UCSD-AML1 (cell line): ENCODE data around the gene TEX29.

Experiments
- DNase-seq: peaks from one replicate; lab custom pipeline; 2025; ENCODE audit not compliant: unreplicated experiment; lab: John Stamatoyannopoulos, UW

Gene TEX29

DNA sequence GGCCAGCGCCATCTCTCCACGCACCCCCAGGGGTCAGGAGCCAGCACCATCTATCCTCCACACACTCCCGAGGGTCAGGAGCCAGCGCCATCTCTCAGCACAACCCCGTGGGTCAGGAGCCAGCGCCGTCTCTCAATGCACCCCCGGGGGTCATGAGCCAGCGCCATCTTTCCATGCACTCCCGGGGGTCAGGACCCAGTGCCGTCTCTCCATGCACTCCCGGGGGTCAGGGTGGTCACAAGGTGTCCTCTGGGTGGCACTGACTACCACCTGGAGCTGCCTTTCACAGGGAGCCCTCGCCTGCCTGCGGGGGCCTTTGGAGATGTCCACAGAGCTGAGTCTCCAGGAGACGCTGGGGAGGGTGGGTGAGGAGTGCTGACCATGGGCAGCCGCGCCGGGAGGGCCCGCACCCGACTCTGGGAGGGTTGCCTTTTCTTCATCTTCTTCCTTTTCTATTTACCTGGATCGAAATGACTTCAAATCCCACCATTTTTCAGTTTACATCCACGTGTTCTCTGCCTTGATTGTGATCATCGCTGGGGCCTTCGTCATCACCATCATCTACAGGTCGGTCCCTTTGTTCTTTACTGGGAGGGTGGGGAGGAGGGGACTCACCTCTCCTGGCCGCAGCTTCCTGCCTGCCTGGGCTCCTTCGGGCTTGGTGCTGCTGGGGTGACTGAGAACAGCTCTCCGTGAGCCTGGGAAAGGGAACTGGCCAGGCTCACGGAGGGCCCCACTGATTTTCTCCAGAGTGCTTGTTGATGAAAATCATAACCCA, 19.1 kb downstream of the TEX29 start:
- DNase-seq = no peak

DNA sequence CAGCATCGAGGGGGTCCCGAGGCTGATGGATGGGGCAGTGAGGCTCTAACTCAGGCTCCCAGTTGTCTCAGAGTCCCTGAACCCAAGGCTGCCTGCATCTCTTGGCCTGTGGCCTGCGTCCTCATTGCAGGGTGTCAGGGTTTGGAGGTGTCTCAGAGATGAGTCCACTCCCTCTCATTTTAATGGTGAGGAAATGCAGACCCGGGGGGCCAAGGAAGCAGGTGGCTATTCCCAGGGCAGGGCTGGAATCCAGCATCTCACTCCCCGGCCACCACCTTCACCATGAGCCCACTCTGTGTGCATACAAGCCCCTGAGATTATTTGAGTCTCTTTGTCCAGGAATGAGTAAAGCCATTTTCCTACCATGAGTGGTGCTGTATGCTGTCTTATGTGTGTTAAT, 21.4 kb downstream of the TEX29 start:
- no peak for DNase-seq

DNA sequence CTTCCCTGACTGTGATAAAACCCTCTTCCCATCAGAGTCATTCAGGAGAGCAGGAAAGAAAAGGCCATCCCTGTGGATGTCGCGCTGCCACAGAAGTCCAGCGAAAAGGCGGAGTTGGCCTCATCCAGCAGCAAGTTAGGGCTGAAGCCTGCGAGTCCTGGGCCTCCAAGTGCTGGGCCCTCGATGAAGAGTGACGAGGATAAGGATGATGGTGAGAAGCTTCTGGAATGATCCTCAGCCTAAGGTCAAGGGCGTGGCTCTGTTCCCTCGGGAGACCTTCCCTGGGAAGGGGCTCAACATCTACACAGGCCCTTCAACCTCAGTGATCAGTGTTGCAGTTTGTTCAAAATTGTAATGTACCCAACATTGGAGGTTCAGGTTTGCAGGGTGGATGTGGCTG, 22.3 kb downstream of the TEX29 start:
- no peak for DNase-seq

DNA sequence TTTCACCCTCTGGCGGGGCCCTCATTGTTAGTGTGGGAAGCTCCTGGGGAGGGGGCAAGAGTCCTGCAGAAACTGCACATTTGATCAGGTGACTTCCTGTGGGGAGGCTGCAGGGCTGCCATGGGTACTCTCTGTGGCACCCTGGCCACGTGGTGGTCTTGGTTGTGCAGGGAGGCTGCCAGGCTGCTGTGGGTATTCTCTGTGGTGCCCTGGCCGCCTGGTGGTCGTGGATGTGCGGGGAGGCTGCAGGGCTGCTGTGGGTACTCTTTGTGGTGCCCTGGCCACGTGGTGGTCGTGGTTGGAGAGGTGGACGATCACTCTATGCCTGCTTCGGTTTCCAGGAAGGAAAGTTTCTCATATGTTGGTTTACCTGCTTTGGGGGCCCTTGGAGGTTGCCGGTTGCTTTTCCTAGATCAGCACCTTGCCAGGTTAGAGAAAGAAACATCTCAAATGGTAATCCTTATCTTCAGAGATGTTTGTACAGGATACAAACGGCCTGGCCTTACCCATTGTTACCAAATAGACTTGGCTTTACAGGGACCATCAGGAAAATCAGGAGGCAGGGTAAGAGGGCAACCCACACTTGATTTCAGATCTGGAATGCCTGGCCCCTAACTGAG, 22.9 kb downstream of the TEX29 start:
- no peak for DNase-seq

DNA sequence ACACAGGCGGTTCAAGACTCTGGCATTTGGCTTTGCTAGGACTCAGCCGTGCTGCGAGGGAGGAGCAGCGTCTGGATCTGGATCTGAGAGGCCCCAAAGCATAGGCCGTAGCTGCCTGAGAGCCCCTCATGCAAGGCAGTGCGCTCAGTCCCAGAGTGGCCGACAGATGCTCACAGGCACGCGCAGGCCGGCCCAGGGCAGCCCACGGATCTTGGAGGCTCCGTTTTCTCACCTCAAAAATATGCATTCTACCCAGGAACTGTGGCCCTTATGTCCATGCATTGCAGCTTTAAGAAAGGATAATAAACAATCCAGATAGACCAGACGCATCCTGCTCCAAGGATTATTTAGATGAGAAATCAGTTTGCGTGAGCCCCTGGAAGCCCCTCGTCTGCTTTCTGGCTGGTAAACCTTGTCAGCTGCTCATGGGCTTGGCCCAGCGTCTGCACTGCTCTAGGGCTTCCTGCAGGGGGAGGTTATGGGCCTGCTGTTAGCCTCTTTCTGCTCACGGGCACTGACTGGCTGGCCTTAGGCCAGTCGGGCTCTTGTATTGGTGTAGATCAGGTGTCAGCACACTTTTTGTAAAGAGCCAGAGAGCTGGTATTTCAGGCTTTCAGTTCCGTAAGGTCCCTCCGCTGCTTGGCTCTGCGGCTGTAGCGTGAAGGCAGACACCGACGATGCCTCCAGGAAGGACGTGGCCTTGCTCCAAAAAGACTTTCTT, 24.2 kb downstream of the TEX29 start:
- no peak for DNase-seq

DNA sequence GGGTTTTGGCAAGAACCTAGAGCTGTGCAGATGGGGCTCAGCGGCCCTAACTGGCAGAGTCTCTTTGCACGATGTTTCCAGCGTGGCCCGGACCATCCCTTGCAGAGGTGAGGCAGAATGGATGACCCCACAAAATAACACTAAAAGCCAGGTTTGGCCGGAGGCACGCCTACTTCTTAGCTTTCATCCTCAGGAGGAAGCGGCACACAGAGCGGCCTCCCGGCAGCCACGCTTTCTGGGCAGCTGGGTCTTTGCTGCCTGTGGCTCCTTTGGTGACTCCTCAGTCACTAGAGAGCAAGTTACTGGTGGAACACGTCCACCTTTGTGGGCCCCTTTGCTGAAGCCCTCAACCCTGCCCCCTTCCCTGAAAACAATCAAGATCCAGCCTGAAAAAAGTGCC, 25.2 kb downstream of the TEX29 start:
- no peak for DNase-seq

DNA sequence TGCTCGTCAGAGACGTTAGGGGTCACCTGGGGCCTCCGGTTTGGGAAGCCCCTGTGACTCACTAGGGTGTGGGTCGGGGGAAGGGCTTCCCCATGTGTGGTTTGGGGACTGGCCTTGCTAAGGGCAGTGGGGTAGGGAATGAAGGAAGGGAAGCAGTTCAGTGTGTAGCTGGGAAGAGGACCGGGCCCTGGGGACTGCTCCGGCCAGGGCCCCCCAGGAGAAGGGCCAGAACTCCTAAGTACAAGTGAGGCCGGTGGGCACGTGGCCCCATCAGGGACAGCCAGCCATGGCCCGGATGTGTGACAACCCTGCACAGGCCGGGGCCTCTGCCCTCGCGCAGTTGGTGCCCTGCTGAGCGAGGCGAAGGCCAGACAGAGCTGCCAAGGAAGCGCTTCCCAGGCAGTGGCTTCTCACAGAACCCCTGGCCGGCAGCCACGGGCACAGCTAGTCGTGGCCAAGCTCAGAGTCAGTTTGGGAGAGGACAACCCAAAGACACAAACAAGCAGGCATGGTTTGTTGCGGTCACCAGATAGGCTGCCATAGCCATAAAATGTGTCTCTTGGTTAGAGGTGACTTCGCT, 25.7 kb downstream of the TEX29 start:
- DNase-seq = no peak

DNA sequence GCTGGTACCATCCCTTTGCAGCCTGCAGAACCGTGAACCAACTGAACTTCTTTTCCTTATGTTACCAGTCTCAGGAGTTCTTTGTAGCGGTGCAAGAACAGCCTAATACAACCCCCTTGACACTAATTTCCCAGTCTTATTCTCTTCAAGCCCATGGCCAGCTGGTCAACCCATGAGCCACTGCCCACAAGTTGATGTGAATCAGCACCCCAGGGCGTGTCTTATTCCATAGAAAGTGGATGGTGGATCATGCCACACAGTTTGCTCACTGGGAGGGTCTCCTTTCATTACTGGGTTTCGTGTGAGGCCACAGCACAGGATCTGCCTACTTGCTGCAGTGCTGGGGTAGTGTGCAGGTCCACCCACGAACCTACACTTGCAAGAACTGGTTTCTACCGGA, 27.0 kb downstream of the TEX29 start:
- DNase-seq = no peak

DNA sequence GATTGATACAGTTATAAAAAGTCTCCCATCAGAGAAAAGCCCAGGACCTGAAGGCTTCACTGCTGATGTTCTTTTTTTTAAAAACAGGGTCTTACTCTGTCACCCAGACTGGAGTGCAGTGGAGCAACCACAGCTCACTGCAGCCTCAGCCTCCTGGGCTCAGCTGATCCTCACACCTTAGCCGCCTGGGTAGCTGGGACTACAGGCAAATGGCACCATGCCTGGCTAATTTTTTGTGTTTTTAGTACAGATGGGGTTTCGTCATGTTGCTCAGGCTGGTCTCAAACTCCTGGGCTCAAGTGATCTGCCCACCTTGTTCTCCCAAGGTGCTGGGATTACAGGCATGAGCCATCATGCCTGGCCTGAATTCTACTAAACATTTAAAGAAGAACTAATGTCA, 33.1 kb downstream of the TEX29 start:
- no peak for DNase-seq

DNA sequence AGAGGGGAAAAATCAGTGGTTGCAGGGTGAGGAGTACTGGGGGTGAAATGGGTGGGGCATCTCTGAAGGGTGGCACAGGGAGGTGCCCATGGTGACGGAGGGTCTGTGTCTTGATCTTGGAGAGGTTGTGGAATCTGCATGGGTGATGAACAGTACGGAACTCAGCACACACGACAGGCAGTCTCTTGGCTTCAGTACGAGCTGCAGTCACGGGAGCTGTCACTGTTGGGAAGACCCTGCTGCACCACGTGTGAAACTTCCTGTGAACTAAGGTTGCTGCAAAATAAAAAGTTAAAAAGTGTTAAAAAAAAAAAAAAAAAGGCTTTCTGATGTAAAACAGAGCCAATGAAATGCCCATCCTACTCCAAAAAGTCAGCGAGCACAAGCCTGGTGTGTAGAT, 34.3 kb downstream of the TEX29 start:
- no peak for DNase-seq

DNA sequence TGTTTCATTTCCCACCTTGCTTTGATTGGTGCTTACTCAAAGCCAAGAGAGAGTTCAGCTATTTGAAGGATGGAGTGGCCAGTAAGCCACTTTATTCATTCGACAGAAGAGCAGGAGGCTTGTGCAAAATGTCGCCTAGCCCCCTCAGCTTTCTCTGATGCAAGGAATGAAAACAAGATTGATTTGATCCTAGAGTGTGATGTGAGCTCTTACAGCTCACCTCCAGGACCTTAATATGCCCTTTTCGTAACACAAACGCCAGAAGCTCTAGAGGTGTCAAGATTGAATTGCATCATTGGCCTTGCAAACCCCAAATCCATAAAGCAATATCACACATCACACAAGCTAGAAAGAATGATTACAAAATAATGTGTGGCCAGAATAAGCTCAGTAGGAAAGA, 36.4 kb downstream of the TEX29 start:
- no peak for DNase-seq

DNA sequence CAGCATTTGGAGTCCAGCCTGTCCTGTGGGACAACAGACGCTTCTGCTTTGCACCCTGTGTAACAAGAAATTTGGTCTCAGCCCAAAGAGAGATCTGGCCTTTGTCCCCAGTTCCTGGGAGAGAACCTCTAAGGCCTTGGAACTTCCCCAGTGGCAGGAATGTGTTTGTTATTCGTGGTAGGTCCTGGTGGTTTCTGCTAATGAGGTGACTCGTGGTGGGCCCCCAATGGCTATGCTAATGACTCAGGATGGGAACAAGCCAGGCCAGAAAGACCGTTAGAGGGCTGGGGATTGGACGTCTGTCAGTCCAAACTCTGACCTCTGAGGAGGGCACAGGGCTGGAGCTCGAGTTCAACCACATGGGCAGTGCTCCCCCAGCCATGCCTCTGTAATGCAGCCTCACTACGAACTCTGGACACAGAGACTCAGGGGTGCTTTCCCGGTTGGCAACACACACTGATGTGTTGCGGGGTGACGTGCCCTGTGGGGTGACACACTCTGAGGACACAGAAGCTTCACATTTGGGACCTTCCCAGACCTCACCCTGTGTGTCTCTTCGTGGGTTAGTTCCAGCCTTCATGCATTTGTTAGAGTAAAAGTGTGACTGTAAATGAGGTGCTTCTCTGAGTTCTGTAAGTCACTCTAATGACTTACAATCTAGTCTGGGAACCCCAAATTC, 38.9 kb downstream of the TEX29 start:
- no peak for DNase-seq

DNA sequence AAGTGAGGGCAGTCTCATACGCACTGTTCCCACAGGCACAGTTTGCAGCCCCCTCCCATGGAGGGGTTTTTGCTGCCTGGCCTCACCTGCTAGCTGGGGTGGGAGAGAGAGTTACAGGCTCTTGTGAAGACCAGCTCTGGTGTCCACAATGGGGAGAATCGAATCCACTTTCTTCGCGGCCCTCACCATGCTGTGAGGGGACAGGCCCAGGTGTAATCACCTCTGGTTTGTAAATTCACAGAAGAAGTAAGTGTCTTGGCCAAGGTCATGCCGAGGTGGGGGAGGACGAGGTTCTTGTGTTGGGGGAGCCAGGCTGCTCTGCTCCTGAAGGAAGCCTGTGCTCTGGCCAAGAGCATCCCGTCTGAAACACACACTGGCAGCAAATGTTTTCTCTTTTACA, 39.5 kb downstream of the TEX29 start:
- DNase-seq = no peak

DNA sequence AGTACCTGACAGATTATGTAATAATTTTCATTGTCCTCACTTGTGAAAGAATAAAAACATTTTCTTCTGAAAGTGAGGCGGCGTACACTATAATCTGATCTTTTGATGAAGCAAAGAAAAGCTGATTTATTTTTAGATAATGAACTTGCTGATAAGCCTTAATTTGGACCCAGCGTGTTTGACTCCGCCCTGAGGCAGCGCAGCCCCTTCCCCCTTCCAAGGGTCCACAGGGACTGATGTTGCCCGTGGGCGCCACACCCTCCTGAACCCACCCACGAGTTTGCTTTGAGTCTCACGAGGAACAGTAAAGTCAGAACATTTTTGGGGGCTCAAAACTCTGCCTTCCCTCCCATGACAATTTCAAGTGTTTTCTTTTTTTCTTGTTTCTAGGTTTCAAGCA, 40.0 kb downstream of the TEX29 start:
- no peak for DNase-seq

DNA sequence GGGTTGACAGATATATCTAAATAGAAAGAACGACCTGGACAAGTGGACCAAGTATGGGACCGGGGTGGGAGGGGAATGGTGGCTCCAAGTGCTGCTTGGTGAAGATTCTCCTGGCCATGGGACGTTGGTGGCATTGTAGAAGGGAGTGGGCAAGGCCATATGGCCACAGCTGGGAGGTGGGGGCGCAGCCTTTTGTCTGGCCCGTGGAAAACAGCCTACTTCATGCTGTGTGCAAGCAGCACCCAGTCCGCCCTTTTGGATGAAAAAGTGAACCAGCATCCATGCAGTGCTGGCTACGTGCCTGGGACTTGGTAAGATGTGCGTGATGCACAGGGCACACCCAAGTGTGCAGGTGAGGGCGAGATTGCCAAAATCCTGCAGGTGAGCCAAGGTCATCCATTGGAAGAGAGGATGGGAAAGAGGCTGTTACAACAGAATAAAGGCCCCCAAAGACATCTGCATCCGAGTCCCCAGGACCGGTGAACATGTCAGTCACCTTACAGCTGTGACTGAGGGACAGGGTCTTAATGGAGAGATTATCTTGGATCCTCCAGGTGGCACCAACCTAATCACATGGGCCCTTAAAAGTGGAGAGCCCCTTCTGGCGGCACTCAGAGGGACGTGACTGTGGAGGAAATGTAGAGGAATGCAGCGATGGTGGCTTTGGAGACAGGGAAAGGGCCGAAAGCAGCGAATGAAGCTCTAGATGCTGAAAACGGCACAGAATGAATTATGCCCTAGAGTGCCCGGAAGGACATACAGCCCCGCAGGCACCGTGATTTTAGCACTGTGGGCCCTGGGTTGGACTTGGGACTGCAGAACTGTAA, 40.8 kb downstream of the TEX29 start:
- DNase-seq = no peak

DNA sequence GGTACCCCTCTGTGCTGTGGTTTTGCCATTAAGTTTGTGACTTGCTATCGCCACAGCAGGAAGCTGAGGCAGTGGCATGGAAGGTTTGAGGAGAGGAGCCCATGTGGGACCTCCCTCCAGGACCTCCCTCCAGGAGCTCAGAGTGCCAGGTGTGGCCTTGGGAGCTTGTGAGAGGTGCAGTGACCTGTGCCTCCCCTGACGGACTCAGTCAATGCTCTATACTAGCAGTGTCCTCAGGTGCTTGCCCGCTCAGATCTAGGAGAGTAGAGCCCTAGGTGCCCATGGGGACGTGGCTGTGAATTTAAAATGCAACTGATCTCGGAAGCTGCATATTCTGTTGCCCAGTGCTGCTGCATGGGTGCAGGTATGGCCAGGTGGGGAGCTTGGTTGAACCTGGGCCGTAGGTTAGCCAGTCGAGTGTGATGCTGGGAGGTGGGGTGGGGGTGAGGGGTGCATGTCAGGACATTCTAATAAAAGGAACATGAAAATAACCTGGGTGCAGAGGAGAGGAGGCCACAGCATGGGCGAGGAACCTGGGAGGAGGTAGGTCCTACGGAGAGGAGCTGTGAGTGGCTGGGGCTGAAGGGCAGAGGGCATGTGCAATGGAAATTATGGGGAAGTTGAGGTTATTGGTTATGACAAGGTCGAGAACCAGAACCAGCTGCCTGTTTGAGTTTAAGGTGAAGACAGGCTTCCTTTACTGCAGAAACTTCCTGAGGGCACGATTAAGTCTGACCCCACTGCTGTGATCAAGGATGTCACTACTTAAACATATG, 41.6 kb downstream of the TEX29 start:
- no peak for DNase-seq

DNA sequence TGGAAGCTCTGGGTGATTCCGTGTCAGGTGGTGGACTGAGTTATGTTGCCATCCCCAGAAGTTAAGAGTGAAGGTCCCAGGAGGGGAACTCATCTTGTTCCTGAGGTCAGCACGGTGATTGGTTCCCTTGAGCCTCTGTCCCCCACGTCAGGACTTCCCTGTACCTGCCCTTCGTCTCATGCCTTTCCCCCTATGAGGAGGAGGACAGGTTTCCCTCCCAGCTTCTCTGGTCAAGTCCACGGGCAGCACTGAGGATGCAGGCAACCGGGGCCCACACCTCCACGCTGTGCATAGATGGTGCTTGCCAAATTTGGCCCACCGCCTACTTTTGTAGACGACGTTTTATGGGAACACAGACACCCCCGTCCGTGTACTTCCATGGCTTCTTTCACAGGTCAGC, 42.7 kb downstream of the TEX29 start:
- no peak for DNase-seq

DNA sequence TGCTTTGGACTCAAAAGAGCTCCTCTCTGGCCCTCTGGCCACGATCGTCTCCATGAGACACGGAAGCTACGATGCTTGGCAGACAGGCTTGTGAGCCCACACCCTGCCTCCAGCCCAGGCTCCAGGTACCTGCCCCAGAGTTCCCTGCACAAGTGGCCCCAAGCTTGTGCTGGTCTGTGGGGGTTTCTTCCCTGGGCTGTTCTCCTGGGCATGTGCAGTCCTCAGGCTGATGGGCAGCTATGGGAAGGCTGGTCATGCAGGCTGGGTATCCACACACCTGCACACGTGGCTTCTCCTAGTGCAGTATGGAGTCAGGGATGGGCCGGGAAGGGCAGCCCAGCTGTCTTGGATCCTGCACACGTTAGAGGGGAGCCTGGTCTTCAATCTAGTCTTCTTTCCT, 43.1 kb downstream of the TEX29 start:
- DNase-seq = no peak

DNA sequence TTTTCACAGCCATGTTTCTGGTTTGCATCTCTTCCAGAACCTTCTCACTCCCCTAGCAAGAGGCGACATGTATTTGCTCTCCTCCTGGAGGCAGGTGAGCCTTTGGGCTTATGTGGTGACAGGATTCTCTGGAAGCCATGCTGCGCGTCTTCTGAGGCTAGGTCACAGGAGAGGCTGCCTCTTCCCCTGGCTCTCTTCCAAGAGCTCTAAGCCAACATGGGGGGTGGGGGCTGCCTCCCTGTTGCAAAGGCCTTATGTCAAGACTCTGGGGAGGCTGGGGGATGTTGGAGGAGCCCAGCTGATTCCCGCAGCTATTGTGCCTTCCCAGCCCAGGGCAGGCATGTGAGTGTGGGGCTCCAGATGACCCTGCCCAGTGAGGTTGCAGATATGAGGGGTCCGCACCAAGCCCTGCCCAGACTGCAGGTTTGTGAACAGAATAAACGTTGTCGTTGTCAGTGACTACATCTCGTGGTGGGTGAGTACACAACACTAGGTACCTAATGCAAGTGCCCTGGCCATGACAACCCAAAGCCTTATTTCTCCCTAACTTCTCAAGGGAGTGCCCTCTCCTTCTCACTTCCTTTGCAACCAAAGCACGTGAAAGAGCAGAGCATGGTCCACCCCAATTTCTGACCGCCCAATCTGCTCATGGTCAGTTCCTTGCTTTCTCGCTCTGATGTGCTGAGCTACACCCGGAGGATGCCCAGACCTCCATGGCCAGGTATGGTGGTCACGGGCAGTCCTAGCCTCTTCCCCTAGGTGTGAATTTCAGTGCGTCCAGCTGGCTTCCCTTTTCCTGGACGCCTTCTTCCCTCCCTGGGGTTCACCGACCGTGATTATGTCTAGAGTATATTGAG, 44.9 kb downstream of the TEX29 start:
- no peak for DNase-seq
